G401 (cell line): ENCODE measurements around the gene PLXNA4. TPM values are rescaled to one million over a fixed set of nuclear protein-coding genes. Genes with fewer than 3 reads are reported as not detected.

Experiments
- DNase-seq: peaks from one replicate; pipeline ENCODE4 v3.0.0-alpha.2; 2015; ENCODE audit warnings: low spot score
- in situ Hi-C: cut with HindIII; loops from 2 replicates; pipeline ENCODE4 v1.10.0; 2016; ENCODE audit warnings: low sequenced_read_pairs, mixed read lengths
- total RNA-seq: library from RNA; depleted of rRNA; stranded (reverse); fragments of >200 nt; shearing (Covaris generic); gene quantifications from 2 replicates; pipeline ENCODE4 v1.2.3, GENCODE V29; 2014

The PLXNA4 gene
- total RNA-seq, 1 experiment from 2014 or later: under 0.01 TPM

GRCh38 chr7:132089356-132089755, 486.9 kb downstream of the PLXNA4 start:
- in situ Hi-C loops: no loop called here
- DNase-seq: no peak

DNA sequence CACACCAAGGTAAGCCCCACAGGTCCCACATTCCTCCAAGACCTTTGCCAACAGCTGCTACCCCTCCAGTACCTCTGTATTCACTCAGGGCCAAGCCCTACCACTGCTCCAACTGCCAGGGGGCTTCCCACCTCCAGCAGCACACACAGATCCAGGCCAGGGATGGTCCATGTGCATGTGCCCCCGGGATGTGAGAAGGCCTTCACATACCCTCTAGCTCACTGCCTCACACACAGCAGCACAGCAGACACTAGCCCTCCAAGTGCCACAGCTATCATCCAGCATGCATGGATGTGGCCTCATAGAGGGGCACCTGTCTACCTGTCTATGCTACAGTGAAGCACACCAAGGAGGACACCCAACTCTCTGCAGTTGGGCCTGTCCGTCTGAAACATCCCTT, 488.8 kb downstream of the PLXNA4 start:
- in situ Hi-C loops: no loop called here
- no peak for DNase-seq

- DNase-seq: no peak
Observed at GRCh38 chr7:132084776-132085388, 491.4 kb downstream of the PLXNA4 start.

GRCh38 chr7:132083537-132084123, 492.6 kb downstream of the PLXNA4 start:
- no peak for DNase-seq
- in situ Hi-C loops: no loop called here

More at GRCh38 chr7:132084776-132085388, 491.4 kb downstream of the PLXNA4 start:
- in situ Hi-C loops: no loop called here

GRCh38 chr7:132083126-132083525, 493.1 kb downstream of the PLXNA4 start:
- in situ Hi-C loops: no loop called here

DNA sequence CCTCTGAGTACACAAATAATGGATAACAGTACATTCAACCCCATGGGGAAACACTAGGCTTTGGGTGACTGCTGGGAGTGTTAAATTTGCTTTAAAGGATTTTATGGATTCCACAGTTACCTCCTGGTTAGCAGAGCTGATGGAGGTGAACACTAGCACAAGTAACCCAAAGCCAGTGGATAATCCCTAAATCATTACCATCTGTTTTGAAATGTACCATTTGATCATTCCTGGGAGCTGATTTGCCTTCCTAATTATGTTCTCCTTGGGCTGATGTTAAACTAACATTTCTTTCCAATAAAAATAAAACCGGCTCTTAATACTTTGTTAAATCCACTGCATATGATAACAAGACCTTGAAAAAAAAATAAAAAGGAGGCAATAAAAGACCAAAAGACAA, 493.9 kb downstream of the PLXNA4 start:
- in situ Hi-C loops: no loop called here
- DNase-seq: no peak

More at GRCh38 chr7:132083126-132083525, 493.1 kb downstream of the PLXNA4 start:
- DNase-seq: no peak

DNA sequence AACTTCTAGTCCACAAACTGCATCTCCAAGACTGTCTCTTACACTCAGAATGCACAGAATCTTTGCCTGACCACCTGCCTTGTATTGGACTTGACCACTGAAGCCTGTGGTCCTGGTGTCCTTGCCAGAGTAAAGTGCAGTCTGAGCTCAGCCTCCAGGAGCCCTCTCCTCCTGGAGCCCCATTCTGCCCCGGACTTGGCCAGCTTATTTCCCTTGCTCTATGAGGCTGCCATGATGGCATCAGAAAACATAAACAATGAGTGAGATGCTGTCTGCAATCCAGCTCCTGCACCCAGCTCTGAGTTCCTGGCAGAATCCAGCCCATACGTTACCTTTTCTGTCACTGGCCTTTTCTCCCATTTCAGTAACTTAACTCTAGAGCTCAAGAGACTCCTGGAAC, 494.6 kb downstream of the PLXNA4 start:
- DNase-seq: no peak
- in situ Hi-C loops: no loop called here

- DNase-seq: no peak
- in situ Hi-C loops: no loop called here
Observed at GRCh38 chr7:132080967-132081668, 495.2 kb downstream of the PLXNA4 start.

DNA sequence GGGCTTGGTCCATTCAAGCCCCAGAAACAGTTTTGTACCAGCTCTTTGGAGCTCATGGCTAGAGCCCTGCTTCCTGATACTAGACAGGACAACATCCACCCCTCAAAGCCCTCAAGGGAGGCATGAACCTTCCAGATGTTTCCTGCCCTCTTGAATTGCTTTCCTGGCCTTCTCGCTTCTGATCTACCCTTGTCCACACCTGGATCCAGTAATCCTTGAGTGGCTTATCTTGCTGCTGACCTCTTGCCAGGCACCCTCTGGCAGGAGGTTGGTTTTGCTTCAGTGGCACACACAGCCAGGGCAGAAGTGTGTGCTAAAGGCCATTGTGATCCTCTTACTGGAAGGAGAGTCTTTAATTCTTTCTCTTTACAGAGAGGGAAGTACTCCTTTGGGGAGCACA, 495.8 kb downstream of the PLXNA4 start:
- no peak for DNase-seq
- in situ Hi-C loops: no loop called here

- DNase-seq: no peak
- in situ Hi-C loops: no loop called here
Observed at GRCh38 chr7:132078891-132079735, 497.2 kb downstream of the PLXNA4 start.

GRCh38 chr7:132077971-132078685, 498.1 kb downstream of the PLXNA4 start:
- no peak for DNase-seq
- in situ Hi-C loops: no loop called here

- in situ Hi-C loops: no loop called here
- peak; percentile 83 for DNase-seq
Observed at GRCh38 chr7:132076301-132077035, 499.8 kb downstream of the PLXNA4 start.

DNA sequence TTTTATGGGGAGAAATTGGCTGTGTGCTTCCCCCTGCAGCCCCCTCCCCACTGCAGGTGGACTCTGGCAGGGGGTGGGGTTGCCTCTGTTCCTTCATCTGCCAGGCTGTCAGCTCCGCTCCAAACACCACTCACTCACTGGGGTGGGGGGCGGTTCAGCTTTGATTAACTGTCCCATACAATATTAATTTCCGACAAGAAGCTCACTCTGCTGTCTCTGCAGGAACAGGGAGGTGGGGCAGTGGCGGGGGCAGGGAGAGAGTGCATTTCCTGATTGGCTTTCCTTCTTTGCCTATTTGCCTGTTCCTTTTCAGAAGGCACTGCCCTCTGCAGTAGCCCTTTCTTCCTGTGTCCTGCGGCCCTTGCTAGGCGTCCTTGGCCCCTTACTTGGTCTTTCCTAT, 500.8 kb downstream of the PLXNA4 start:
- in situ Hi-C loops: no loop called here
- DNase-seq: no peak

DNA sequence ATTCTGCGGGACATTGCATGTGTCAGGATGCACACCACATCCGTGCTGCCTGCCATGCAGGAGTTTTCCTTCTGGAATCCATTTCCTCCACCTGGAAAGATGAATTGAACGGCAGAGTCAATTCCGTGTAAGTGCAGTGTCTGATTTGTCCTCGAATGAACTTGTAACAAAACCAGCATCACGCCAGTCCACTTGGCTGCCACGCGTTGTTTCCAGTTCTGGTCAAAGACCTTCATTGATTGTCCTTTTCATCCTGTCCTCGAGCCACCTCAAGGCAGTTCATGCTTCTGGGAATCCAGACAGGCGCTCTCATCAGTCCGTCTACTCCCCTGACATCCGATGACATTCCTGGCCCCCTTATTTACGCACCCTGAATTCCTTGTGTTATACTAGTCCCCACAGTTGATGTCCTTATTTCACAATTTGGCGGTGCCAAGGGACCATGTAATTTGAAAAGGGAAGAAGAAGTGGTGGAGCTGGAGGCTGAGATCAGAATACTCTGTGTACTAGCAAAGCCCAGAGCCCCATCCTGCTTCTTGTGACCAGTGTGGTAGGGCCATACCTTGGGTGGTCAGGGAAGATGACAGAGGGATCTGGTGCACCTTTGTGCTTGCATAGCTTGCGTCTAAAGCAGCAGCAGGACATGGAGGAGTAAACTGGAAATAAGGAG, 502.2 kb downstream of the PLXNA4 start:
- DNase-seq: no peak
- in situ Hi-C loops: no loop called here
